Muscle of back (tissue), 11 donors: ENCODE results near the gene CNOT4. TPM values are rescaled to one million over a fixed set of nuclear protein-coding genes. Genes with fewer than 3 reads are reported as not detected.
"Not testable (repeated sequence)": the region's sequence is repeated elsewhere in the genome, so short reads cannot be mapped to it uniquely, and the experiment has no call there.

ENCODE experiments used
- DNase-seq, 3 donors: peaks; one replicate each; pipeline versions ENCODE4 v3.0.0 to v3.0.0-alpha.2; 2013
- polyA plus RNA-seq, 10 donors: library from polyadenylated mRNA; unstranded; fragments of 120-200 nt; gene quantifications; one replicate each; pipeline ENCODE4 v1.2.1, GENCODE V29; 2013; ENCODE audit not compliant: insufficient read length in 10 of 10

CNOT4 gene
- polyA plus RNA-seq, 10 donors, result 20.3 to 26.1 (median 22.6) TPM

DNA sequence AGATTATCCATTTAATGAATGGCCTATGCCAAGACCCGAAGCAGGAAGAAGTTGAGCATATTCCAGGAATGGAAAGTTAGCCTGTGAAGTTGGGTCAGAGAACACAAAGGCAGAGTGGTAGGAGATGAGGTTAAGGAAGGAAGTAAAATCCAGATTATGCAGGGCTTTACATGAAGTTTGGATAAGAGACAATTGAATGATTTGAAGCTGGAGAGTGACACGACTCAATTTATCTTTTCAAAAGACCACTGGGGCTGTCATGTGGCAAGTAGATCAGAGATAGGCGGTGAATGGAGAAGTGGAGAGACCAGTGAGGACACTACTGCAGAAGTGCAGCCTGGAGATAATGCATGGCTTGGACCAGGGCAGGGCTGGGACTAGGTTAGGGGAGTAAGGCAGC is 7.2 kb upstream of the CNOT4 start:
- DNase-seq, result no peak

DNA sequence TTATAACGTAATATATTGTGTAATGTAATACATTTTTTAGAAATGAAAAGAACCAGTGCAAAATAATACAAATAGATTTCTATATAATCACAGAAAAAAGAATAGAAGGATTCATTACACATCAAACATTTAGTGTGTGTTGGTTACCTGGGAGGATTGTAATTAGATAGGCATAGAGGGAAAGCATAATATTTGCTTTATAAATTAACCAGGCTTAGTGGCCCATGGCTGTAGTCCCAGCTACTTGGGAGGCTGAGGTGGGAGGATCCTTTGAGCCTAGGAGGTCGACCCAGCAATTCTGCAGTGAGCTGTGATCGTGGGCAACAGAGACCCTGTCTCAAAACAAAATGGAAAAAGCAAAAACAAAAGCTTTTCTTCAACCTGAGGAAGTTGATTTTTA is 5.0 kb upstream of the CNOT4 start:
- DNase-seq, result no peak

DNA sequence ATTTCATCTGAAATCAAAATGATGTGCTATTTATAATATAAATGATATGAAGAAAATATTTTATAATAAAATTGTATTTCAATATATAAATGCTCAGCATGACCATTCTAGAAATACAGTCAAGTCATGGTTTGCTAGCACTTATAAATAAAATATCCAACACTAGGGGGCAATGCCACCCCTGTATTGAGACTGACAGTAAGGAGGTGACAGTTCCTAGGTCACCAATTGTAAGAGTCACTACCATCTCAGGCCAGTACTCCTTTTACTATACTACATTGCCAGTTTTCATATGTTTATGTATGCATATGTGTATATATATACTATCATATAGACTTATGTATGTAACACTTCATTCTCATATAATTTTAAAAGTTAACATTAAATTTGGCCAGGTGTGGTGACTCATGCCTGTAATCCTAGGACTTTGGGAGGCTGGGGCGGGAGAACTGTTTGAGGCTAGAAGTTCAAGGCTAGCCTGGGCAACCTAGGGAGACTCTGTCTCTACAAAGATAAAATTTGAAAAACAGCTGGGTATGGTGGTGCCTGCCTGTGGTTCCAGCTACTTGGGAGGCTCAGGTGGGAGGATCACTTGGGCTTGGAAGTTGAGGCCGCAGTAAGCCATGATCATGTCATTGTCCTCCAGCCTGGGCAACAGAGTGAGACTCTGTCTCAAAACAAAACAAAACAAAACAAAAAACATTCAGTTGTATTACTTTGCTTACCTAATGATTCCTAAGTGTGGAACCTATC is 2.4 kb upstream of the CNOT4 start:
- DNase-seq, result peak; percentile 16 to 40 (median 24)

DNA sequence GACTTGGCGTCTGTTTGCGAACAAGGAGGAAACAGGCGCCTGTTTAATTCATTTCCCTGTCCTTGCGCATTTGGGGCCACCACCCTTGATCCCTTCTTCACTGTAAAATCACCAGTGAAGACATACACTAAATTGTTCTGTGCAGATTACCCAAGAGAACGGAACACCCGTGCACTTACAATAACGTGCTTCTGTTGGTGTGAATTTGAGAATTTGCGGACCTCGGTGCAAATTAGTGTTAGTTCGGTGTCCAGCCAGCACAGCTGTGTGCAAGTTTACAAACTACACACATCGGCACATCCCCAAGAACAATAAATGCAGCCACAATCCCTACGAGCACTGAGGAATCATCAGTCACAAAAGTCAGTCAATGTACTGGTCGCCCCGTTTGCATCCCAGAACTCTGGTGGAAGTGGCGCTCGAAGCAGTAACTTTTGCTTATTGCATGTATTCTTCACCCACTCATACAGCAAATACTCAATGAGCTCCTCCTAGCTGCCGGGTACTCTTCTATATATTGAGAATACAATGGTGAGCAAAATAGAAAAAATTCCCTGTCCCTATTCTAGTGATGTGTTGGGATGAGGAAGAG is 786 bp upstream of the CNOT4 start:
- peak in 2 of 3 donors; percentile 16 to 23 for DNase-seq

DNA sequence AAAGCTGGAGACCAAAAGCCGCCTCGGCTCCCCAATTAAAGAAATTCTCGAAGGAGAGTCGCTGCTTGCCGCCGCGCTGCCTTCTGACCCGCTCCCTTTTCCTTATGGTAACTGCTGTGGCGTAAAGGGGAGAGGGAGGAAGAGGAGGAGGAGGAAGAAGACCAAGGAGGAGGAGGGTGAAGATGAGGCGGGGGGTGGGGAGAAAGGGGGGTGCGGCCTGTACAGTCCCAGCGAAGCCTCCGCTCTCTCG is 388 bp downstream of the CNOT4 start:
- DNase-seq, result no peak

DNA sequence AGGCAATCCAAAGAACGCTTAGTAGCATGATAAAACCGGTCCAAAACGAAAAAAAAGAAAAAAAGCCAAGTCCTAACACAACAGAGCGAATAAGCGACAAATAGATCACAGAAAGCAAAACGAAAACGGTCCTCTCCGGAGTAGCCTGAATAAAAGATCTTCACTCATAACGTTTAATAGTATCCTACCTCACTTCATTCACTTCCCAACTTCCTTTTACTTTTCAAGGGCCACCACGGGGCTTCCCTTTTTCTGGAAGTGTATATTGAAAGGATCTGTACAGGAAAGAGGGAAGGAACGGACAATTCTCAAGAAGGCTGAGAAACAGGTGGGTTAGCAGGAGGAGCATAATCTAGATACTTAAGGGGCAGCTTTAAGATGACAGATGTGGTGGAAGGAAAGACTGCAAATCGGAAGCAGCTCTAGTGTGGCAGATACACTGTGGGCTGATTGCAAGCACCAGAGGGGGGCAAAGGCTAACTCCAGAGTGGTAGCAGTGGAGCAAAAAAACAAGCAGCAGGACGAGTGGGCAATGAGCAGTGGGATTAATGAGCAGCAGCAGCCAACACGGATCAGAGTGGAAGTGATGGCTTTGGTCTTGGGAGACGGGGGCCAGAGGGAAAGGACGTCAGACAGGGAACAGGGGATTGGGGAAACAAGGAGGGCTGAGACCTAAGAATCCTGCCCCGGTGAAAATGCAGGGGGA is 866 bp downstream of the CNOT4 start:
- DNase-seq, result peak; percentile 22 to 77 (median 38)

DNA sequence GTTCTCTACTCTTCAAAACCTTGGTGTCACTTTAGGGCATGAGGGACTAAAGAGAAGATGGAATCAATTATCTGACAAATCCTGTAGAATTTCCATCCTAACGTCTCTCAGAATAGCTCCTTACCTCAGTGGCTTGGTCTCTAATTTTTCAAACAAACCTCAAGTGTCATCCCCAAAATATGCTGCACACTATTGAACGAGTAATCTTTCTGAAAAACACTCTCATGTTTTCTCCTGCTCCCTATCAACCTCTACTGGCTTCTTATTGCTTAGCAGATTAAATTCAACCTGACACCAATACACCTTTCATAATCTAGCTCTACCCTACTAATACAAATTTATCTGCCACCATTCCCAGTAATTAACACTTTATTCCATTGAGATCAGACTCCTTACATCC is 8.5 kb downstream of the CNOT4 start:
- peak in 1 of 3 donors; percentile 11 for DNase-seq

DNA sequence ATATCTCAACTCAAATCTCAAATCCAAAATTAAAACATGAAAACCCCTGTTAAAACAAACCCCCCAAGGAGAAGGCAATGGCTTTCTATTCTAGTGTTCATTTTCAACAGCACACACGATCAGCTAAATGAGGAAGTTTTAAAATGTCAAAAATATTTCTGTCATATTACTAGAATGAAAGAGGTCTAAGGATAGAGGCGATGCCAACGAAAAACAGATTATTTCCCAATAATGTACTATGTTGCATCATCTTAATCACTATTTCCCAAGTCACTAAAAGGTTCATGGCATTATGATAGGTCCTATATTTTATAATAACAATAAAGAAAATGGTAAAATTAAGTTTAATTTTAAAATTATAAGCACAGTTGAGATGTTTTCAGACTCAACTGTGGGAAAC is 10.1 kb downstream of the CNOT4 start:
- no peak for DNase-seq

DNA sequence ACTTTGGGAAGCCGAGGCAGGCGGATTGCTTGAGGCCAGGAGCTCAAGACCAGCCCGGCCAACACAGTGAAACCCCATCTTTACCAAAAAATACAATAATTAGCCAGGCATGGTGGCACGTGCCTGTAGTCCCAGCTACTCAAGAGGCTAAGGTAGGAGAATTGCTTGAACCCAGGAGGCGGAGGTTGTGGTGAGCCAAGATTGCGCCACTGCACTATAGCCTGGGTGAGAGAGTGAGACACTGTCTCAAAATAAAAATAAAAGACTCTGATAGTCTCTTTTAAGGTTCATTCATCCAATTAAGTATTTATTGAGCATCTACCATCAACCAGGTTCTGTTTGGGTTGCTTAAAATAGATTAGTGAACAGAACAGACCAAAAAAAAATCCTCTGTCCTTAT is 12.7 kb downstream of the CNOT4 start:
- not testable (repeated sequence) for DNase-seq

DNA sequence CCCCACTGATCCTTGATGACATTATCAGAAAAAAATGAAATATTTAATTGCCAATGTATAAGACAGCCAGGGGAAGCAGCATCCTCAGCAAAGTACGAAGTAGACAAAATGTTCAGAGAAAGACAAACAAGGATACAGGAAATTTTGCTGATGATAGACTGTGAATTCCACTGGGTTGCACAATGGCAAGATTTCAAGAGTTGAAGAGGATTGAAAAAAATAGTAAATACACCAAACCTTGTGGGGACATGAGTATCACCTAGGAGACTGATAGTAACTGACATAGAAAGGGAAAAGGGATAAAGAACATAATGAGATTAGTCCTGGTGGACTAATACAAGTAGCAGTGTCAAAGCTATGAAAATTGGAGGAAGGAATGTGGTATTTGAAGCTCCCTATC is 16.5 kb downstream of the CNOT4 start:
- no peak for DNase-seq

DNA sequence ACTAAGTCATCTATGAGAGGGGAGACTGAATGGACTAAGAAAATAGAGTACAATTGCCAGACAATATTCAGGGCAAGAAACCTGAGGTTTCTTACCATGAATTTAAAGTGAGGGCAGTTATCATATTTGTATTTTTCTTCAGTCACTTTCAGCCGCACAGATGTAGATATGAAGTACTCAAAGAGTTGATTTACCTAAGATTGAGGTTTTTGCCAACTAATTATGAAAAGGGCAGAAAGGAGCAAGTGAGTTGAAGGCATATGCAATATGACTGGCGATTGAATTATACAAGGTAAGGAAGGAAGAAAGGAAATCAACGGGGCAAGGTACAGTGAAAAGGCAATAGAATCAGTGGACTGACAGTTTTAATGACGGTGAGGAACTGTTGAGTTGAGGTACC is 17.8 kb downstream of the CNOT4 start:
- no peak for DNase-seq

DNA sequence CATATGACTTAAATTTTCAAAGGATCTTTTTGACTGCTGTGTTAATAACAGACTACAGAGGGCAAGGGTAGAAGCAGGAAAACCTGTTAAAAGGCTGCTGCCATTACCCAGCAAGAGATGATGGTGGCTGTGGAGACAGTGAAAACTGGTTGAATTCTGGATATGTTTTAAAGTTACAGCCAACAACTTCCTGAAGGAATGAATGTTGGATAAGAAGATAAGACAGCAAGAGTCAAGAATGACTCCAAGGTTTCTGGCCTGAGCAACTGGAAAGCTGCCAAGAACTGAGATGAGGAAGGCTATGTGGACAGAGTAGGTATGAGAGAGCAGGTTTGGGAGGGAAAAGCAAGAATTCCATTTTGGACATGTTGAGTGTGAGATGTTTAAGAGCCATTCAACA is 19.1 kb downstream of the CNOT4 start:
- DNase-seq, result peak in 1 of 3 donors; percentile 16

DNA sequence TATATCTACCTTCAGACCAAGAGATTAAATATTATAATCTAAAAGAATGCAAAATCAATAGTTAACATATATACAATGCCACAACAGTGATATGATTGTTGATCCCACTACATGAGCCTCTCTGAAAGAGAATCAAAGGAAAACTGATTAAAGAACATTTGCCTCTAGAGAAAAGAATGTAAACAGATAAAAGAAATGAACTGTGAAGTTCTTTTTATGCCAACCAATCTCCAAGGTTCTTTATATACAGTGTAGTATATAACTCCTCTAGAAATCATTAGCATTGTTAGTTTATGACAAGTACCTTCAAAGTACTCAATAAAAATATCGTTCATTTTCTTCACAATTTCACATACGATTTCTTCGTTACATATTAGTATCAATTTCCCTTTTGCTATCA is 20.1 kb downstream of the CNOT4 start:
- DNase-seq, result no peak

DNA sequence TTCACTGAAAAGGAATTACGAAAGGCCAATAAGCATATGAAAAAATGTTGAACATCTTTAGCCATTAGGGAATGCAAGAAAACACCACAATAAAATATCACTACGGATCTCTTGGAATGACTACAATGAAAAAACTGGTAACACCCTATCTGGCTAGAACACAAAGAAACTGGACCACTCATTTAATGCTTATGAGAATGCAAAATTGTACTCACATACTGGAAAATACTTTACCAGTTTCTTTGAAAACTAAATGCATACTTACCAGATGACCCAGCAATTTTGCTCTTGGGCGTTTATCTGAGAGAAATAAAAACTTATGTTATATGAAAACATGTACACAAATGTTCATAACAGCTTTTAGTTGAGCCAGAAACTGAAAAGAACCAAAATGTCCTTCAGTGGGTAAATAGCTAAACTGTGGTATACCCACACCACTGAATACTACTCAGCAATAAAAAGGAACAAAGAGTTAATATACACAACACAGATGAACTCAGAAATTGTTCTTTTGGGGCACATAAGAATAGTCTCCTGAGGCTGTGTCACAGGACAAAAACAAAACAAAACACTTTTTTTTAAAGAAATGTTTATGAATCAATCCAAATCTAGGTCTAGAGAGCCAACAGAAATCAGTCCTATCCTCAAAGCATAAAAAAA is 23.5 kb downstream of the CNOT4 start:
- DNase-seq, result peak in 1 of 3 donors; percentile 2

DNA sequence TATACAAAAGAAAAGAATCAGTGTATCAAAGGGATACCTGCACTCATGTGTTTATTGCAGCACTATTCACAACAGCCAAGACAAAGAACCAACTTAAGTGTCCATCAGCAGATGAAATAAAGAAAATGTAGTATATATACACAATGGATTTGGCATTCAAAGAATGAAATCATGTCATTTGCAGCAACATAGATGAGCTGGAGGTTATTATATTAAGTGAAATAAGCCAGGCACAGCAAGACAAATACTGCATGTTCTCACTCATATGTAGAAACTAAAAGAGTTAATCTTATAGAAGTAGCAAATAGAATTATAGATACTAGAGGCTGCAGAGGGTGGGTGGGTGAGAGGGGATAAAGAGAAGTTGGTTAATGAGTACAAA is 28.3 kb downstream of the CNOT4 start:
- DNase-seq, result no peak

DNA sequence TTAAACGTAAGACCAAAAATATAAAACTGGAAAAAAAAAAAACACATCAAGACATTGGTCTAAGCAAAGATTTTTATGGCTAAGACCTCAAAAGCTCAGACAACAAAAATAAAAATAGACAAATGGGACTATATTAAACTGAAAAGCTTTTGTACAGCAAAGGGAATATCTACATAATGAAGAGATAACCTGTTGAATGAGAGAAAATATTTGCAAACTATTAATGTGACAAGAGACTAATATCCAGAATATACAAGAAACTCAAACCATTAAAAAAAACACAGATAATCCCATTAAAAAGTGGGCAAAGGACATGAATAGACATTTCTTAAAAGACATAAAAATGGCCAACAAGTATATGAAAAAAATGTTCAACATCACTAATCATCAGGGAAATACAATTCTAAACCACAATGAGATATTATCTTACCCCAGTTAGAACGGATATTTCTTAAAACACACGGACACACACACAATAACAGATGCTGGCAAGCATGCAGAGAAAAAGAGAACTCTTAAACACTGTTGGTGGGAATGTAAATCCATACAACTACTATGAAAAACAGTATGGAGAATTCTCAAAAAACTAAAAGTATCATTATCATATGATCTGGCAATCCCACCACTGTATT is 28.8 kb downstream of the CNOT4 start:
- DNase-seq, result no peak

DNA sequence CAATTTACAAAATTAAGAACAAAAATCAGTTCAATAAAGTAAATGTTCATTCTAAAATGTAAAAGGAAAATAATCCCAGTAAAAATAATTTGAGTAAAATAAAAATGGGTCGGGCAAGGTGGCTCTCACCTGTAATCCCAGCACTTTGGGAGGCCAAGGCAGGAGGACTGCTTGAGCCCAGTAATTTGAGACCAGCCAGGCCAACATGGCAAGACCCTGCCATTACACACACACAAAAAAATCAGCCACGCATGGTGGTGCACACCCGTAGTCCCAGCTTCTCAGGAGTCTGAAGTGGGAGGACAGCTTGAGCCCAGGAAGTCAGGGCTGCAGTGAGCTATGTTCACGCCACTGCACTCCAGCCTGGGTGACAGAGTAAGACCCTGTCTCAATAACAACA is 34.4 kb downstream of the CNOT4 start:
- no peak for DNase-seq

DNA sequence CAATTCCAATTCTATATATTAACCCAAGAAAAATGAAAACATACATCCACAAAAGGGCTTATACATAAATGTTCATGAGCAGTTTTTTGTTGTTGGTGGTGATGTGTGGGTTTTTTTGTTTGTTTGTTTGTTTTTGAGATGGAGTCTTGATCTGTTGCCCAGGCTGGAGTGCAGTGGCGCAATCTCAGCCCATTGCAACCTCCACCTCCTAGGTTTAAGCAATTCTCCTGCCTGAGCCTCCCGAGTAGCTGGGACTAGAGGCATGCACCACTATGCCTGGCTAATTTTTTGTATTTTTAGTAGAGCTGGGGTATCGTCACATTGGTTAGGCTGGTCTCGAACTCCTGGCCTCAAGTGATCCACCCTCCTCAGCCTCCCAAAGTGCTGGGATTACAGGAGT is 40.2 kb downstream of the CNOT4 start:
- DNase-seq, result not testable (repeated sequence)

DNA sequence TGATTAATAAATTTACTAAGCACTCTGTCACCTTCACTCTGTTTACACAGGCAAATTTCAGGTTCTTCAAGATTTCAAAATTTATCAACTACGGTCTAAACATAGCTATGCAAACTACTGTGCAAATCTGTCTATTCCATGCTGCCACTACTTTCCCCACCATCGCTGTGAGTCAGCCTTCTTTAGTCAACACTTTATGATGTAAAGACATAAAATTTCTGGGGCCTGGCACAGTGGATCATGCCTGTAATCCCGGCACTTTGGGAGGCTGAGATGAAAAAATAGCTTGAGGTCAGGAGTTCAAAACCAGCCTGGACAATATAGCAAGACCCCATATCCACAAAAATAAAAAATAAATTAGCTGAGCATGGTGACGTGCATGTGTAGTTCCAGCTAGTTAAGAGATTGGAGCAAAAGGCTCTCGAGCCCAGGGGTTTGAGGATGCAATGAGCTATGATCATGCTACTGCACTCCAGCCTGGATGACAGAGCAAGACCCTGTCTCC is 42.6 kb downstream of the CNOT4 start:
- no peak for DNase-seq

DNA sequence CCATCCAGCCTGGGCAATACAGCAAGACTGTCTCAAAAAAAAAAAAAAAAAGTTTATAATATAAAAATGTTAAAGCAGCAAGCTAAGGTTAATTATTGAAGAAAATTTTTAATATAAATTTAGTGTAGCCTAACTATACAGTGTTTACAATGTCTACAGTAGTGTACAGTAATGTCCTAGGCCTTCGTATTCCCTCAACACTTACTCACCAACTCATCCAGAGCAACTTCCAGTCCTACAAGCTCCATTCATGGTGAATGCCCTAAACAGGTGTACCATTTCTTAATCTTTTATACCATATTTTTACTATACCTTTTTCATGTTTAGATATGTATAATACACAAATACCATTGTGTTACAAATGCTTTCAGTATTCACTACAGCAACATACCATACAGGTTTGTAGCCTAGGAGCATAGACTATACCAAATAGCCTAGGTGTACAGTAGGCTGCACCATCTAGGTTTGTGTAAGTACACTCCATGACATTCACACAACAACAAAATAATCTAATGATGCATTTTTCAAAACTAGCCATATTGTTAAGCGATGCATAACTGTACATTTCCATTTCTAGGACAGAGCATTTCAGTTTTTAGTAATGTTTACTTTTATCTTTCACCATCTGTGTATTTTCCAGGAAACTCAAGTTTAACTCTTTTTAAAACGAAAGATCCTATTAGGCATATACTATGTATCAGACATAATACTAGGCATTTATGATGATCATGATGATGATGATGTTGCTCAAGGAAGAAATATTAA is 43.3 kb downstream of the CNOT4 start:
- no peak for DNase-seq

DNA sequence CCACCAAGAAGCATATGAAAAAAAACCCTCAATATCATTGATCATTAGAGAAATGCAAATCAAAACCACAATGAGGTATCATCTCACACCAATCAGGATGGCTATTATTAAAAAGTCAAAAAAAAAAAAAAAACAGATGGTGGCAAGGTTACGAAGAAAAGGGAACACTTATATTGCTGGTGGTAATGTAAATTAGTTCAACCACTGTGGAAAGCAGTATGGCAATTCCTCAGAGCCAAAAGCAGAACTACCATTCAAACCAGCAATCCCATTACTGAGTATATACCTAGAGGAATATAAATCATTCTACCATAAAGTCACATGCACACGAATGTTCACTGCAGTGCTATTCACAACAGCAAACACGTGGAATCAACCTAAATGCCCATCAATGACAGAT is 46.0 kb downstream of the CNOT4 start:
- no peak for DNase-seq
